Stomach smooth muscle (tissue), 2 donors: ENCODE measurements around the gene RBM17.
A peak's percentile ranks its signal among the peaks of the same experiment; 100 is the strongest.

Experiments used
- H3K27ac ChIP-seq: one replicate; pipeline ENCODE4 v1.7.0; 2013; ENCODE audit warnings: mild to moderate bottlenecking, low read length, inconsistent platforms
- H3K27me3 ChIP-seq, 2 donors: one replicate each; pipeline ENCODE4 v1.7.0; 2013; ENCODE audit warnings: low read length in 2 of 2; ENCODE audit not compliant: insufficient read depth in 2 of 2, control insufficient read depth in 1 of 2
- H3K36me3 ChIP-seq, 2 donors: one replicate each; pipeline ENCODE4 v1.7.0; 2013; ENCODE audit warnings: low read length in 2 of 2; ENCODE audit not compliant: control insufficient read depth in 2 of 2, insufficient read depth in 2 of 2
- H3K4me1 ChIP-seq: one replicate; pipeline ENCODE4 v1.7.0; 2013; ENCODE audit warnings: low read length; ENCODE audit not compliant: control insufficient read depth, insufficient read depth
- H3K4me3 ChIP-seq, 2 donors: one replicate each; pipeline ENCODE4 v1.7.0; 2013; ENCODE audit warnings: low read length in 2 of 2
- H3K9ac ChIP-seq, 2 donors: one replicate each; pipeline ENCODE4 v1.7.0; 2013; ENCODE audit warnings: low read length in 2 of 2, mild to moderate bottlenecking in 1 of 2
- H3K9me3 ChIP-seq, 2 donors: one replicate each; pipeline ENCODE4 v1.7.0; 2013; ENCODE audit warnings: low read length in 2 of 2; ENCODE audit not compliant: control insufficient read depth in 2 of 2
- donor health status: healthy.
- donor health status: Pancreatic carcinoma.

RBM17 gene

GRCh38 chr10:6083523-6084475 is 5.0 kb upstream of the RBM17 start:
- Histone ChIP-seq H3K9ac (no peak overlapping the region), H3K36me3 (no peaks in the 10 kb centered on the region), H3K27me3 (peaks cover 3 to 5% of the 10 kb centered on the region in 2 donors), H3K9me3 (no peaks in the 10 kb centered on the region), H3K4me3 (no peak overlapping the region), H3K27ac (no peak overlapping the region), H3K4me1 (peaks cover 12% of the 10 kb centered on the region)

DNA sequence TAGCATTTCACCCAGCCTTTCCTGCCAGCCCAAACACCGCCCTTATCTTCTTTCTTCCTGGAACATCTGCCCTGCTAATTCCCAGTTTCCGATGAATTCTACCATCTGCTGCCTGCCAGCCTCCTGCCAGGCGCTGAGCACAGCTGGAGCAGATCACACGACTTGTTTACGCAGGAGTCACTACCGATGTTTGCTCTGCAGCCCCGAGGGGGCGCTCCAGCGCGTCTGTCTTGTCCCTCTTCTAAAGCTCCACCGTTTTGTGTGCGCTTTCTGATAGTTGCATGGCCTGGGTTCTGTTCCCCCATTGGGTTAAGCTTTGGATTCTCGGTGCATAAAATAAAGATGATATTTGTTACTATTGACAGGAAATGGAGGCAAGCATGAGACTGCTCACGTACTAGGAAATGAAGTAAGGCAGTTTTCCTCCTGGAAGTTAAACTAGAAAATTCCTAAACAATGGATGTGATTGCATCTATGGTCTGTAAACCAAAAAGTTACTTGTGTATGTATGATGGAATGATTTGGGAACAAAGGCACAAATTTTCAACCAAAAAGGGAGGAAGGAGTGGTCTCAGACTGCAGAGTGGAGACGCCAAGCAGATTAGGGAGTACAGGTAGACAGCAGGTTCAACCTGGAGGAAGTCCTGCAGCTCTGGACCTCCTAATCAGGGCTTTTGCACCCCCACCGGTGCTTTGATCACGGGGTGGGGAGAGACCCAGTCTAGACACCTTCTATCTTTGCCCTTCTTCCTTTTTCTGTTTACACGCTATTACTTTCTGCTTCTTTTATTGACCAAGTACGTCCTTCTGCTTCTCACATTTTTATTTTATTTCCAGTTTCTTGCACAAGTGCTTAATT is 2.2 kb upstream of the RBM17 start:
- Histone ChIP-seq H3K4me3 (peak overlapping the region; percentile 37 to 55), H3K27me3 (peaks cover 3 to 5% of the 10 kb centered on the region in 2 donors), H3K9ac (peak overlapping the region in 1 of 2 donors; percentile 34), H3K27ac (no peak overlapping the region), H3K9me3 (no peaks in the 10 kb centered on the region), H3K4me1 (peaks cover 32% of the 10 kb centered on the region), H3K36me3 (no peaks in the 10 kb centered on the region)

DNA sequence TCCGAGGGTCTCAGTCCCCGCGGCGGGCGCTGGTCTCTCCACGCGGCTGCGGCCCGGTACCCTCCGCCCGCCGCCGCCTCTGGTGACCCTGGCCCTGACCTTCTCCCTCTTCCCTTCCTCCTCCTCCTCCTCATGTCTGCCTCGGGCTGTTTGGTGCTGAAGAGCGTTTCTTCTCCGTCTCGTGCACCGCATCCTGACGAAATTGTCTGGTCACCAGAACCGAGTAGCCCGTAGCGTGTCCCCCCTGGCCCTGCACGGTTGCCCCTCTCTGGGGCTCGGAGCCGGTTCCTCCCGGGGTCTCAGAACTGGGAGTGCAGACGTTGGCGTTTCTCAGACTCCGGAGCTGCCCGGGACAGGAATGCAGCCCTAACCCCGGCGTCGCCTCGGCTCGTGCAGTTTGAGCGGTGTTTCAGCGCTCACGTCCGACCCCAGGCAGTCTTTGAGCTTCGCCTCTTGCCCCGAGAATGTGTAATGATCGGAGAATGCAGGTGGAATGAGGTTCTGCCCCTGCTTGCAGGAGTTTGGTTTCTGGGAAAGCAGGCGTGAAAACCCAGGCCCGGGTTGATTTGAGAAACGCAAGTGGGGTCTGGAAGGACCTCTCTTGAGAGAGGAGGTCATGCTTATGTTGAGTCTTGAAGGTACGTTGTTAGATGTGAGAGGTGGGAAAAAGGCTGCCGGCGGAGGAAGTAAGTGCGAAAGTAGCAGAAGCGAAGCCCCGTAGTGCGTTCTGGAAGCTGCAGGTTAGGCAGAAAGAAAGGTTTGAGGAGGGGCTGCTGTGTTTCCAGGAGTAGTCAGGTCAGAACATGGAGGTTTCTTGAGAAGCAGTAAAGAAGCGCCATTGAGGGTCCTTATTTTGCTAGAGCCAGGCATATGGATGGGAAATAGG is 743 bp downstream of the RBM17 start:
- H3K27ac ChIP-seq, result peak overlapping the region; percentile 24
- peak overlapping the region; percentile 93 to 95 for H3K4me3 ChIP-seq
- H3K9me3 ChIP-seq, result no peaks in the 10 kb centered on the region
- H3K36me3 ChIP-seq, result no peaks in the 10 kb centered on the region
- H3K4me1 ChIP-seq, result peaks cover 28% of the 10 kb centered on the region
- no peaks in the 10 kb centered on the region for H3K27me3 ChIP-seq
- H3K9ac ChIP-seq, result peak overlapping the region; percentile 84 to 91

DNA sequence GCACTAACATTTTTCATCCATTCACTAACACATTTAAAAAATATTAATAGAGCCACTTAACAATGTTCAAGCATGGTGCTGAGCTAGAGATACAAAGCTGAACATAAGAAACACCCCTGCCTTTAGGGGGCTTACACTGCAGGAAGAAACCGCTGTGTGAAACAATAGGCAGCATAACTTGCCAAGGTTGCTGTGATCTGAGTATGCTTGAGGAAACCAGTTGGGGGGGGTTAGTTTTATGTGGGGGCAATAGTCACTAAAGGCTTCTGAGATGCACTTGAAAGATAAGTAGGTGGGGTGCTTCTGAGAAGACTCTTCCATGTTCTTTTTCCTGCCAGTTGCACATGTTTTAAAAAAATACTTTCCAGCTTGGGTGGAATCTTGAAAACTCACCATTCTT is 2.8 kb downstream of the RBM17 start:
- Histone ChIP-seq H3K36me3 (no peaks in the 10 kb centered on the region), H3K27ac (no peak overlapping the region), H3K9ac (no peak overlapping the region), H3K4me3 (no peak overlapping the region), H3K9me3 (no peaks in the 10 kb centered on the region), H3K4me1 (peaks cover 21% of the 10 kb centered on the region), H3K27me3 (no peaks in the 10 kb centered on the region)

DNA sequence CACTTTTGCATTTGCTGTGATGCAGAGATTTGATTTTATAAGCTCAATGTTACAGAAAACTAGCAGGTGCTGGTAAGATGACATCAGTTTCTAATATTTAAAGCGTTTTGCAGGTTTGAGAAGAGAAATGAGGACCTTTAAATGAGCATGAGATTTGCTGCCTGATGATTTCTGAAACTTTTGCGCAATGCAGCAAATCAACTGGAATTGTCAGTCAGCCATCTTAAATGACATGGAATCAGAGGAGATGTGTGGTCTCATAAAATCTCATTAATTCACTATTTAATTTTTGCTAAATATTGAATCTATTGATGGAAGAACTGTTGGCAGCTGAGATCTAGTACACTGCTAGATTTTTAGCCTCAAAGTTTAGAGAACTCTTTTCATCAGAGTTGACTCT is 3.9 kb downstream of the RBM17 start:
- no peaks in the 10 kb centered on the region for H3K9me3 ChIP-seq
- no peak overlapping the region for H3K4me3 ChIP-seq
- H3K4me1 ChIP-seq, result peaks cover 19% of the 10 kb centered on the region
- no peaks in the 10 kb centered on the region for H3K27me3 ChIP-seq
- no peak overlapping the region for H3K9ac ChIP-seq
- no peak overlapping the region for H3K27ac ChIP-seq
- H3K36me3 ChIP-seq, result peaks cover 2 to 6% of the 10 kb centered on the region in 2 donors

GRCh38 chr10:6095810-6096570 is 7.2 kb downstream of the RBM17 start:
- no peaks in the 10 kb centered on the region for H3K27me3 ChIP-seq
- no peak overlapping the region for H3K9ac ChIP-seq
- H3K9me3 ChIP-seq, result no peaks in the 10 kb centered on the region
- H3K4me1 ChIP-seq, result peaks cover 4% of the 10 kb centered on the region
- peaks cover 9 to 12% of the 10 kb centered on the region in 2 donors for H3K36me3 ChIP-seq
- H3K27ac ChIP-seq, result no peak overlapping the region
- no peak overlapping the region for H3K4me3 ChIP-seq

- no peaks in the 10 kb centered on the region for H3K4me1 ChIP-seq
- no peaks in the 10 kb centered on the region for H3K9me3 ChIP-seq
- H3K36me3 ChIP-seq, result peaks cover 15 to 17% of the 10 kb centered on the region in 2 donors
- H3K9ac ChIP-seq, result no peak overlapping the region
- no peak overlapping the region for H3K4me3 ChIP-seq
- H3K27me3 ChIP-seq, result no peaks in the 10 kb centered on the region
- no peak overlapping the region for H3K27ac ChIP-seq
Measured at GRCh38 chr10:6097063-6097462, 8.2 kb downstream of the RBM17 start.

GRCh38 chr10:6098156-6098555 is 9.3 kb downstream of the RBM17 start:
- no peaks in the 10 kb centered on the region for H3K9me3 ChIP-seq
- H3K9ac ChIP-seq, result no peak overlapping the region
- no peaks in the 10 kb centered on the region for H3K27me3 ChIP-seq
- H3K4me1 ChIP-seq, result no peaks in the 10 kb centered on the region
- H3K36me3 ChIP-seq, result peaks cover 23 to 27% of the 10 kb centered on the region in 2 donors
- H3K4me3 ChIP-seq, result no peak overlapping the region
- no peak overlapping the region for H3K27ac ChIP-seq

GRCh38 chr10:6100370-6100769 is 11.5 kb downstream of the RBM17 start:
- no peak overlapping the region for H3K4me3 ChIP-seq
- peaks cover 23 to 31% of the 10 kb centered on the region in 2 donors for H3K36me3 ChIP-seq
- no peaks in the 10 kb centered on the region for H3K9me3 ChIP-seq
- no peak overlapping the region for H3K9ac ChIP-seq
- no peaks in the 10 kb centered on the region for H3K27me3 ChIP-seq
- H3K4me1 ChIP-seq, result no peaks in the 10 kb centered on the region
- no peak overlapping the region for H3K27ac ChIP-seq
